WI38 (cell line): ENCODE measurements around the gene DRC7.

Experiments
- H3K4me3 ChIP-seq: 2 replicates; pipeline ENCODE4 v1.5.1; 2011; ENCODE audit warnings: low read depth, mild to moderate bottlenecking, control low read depth, low read length
- CTCF ChIP-seq: IDR thresholded peaks from 2 replicates; pipeline ENCODE4 v1.5.1; 2012; ENCODE audit warnings: low read depth, mild to moderate bottlenecking, control low read depth, low read length

Gene DRC7

DNA sequence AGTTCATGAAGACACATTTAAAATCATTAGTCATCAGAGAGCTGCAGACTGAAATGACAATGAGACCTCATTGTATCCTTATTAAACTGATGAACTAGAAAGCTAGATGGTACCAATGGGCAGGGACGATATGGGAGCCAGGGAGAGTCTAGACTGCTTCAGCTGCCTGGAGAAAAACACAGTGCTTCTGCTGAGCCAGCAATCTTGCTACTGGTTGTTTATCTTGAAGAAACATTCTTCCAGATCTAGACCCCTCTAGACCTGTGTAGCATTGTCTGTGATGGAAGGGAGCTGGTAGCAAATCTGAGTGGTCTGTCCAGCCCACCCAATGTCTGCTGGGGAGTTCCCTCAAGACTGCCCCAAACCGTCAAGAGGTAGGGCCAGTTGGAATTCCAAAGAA, 2.0 kb upstream of the DRC7 start:
- H3K4me3 ChIP-seq: no peak overlapping the region
- no peak for TF ChIP-seq CTCF

DNA sequence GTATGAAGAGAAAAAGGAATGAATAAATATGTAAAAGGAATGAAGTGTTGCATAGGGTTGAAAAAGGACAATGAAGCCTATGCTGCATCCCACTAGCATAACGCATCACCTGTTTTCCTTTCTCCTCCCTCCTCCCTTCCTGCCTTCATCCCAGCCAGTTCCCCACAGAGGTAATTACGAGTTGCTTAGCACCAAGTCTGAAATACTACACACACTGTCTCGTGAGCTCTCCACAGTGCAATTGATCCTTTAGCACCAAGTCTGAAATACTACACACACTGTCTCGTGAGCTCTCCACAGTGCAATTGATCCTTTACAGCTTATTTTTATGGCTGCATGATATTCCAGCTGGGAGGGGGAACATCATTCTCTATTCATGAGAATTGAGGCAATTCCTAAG, 1.1 kb upstream of the DRC7 start:
- no peak for TF ChIP-seq CTCF
- H3K4me3 ChIP-seq: no peak overlapping the region

DNA sequence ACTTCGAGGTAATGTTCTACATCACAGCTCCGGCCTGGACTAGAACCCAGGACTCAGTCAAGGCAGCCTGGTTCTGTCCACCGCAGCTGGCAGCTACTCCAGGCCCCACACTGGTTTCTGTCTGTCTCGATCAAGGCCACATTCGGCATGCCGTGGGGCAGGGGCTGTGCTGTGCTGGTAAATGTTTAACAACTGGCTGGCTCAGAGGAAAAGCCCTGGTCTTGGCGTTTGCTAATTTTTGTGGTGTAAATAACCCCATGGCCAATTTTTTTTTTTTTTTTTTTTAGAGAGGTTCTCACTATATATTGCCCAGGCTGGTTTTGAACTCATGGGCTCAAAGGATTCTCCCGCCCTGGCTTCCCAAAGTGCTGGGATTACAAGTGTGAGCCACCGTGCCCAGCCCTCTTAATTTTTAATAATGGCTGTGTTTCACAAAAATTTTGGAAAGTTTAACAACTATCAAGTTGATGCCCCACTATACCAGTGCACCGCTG, 328 bp upstream of the DRC7 start:
- no peak for TF ChIP-seq CTCF
- no peak overlapping the region for H3K4me3 ChIP-seq

DNA sequence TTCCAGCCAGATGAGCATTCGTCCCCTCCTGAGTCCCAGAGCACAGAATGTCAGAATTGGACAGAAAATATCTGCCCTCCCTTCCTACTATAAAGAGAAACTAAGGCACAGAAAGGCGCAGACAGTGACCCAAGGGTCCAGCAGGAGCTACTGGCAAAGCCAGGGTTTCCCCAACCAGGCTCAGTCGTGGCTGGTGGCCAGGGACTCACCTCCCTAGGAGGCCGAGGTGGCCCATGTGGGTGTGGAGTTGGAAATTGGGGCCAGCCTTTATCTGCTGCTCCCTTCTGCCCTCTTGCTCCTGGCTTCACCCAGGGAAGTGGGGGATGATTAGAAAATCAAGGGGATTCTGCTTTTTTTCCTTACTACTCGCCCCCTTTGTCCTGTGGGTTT, 1.1 kb downstream of the DRC7 start:
- no peak overlapping the region for H3K4me3 ChIP-seq
- no peak for TF ChIP-seq CTCF

GRCh38 chr16:57696240-57696639, 1.6 kb downstream of the DRC7 start:
- no peak overlapping the region for H3K4me3 ChIP-seq
- no peak for TF ChIP-seq CTCF

DNA sequence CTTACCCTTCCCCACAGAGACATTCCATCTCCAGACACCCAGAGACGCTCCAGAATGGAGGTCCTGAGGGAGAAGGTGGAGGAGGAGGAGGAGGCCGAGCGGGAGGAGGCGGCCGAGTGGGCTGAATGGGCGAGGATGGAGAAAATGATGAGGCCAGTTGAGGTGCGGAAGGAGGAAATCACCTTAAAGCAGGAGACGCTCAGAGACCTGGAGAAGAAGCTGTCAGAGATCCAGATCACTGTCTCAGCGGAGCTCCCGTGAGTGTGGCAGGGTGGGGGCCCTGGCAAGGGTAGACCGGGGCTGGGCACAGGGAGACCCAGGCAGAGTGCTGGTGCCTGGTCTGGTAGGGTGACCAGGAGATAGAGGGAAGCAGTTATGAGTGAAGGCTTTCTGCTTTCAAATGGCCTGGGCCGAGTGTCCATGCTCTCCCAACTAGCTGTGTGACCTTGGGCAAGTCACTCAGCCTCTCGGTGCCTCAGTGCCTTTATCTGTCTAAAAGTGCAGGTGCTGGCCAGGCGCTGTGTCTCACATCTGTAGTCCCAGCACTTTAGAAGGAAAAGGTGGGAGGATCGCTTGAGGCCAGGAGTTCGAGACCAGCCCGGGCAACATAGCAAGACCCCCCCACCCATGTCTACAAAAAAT, 3.4 kb downstream of the DRC7 start:
- no peak overlapping the region for H3K4me3 ChIP-seq
- no peak for TF ChIP-seq CTCF

DNA sequence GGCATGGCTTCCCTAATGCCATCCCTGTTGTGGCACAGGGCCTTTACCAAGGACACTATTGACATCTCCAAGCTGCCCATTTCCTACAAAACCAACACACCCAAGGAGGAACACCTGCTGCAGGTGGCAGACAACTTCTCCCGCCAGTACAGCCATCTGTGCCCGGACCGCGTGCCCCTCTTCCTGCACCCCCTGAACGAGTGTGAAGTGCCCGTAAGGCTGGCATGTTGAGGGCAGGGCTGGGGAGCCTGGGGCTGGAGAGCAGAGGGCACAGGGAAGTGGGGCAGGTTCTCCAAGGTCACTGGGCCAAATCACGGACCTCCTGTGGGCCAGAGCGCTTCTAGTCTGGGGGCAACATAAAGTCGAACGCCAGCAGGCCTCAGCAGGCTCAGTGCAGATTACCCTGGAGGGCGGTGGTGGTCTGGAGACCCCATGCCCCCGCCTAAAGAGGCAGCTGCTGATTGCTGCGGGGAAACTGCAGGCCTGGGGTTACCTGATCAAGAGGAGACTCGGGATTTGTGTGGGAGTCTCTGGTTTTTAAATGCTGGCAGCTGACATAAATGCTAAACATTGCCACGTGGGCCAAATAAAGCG, 4.3 kb downstream of the DRC7 start:
- no peak overlapping the region for H3K4me3 ChIP-seq
- no peak for TF ChIP-seq CTCF
